Heart left ventricle (tissue), 16 donors: ENCODE measurements around the gene ZNF804A. TPM values are rescaled to one million over a fixed set of nuclear protein-coding genes. Genes with fewer than 3 reads are reported as not detected.
"Not testable (repeated sequence)": the region's sequence is repeated elsewhere in the genome, so short reads cannot be mapped to it uniquely, and the experiment has no call there.

Experiments
- ATAC-seq, 4 donors: fragments of 200-7000 bp; cut with Tn5 transposase; one replicate each; pipeline ENCODE4 v1.9.1; 2020 to 2022; ENCODE audit warnings: moderate library complexity in 4 of 4, mild to moderate bottlenecking in 3 of 4, moderate number of reproducible peaks in 1 of 4
- DNase-seq, 5 donors: peaks; one replicate each; pipeline ENCODE4 v3.0.0-alpha.2; 2020
- H3K27ac ChIP-seq, 12 donors: fragments of 200-600 bp; sonication (generic) in 4 of 12; one replicate each; pipeline versions ENCODE4 v1.5.0 to v1.8.0; 2016 to 2022; ENCODE audit warnings: mild to moderate bottlenecking in 2 of 12
- H3K27me3 ChIP-seq, 9 donors: fragments of 200-600 bp; sonication (generic) in 2 of 9; one replicate each; pipeline versions ENCODE4 v1.5.1 to v1.8.0; 2016 to 2022; ENCODE audit warnings: mild to moderate bottlenecking in 3 of 9
- H3K36me3 ChIP-seq, 9 donors: fragments of 200-600 bp; sonication (generic) in 2 of 9; one replicate each; pipeline versions ENCODE4 v1.5.0 to v1.8.0; 2018 to 2022; ENCODE audit warnings: mild to moderate bottlenecking in 2 of 9
- H3K4me1 ChIP-seq, 12 donors: fragments of 200-600 bp; sonication (generic) in 4 of 12; one replicate each; pipeline versions ENCODE4 v1.5.0 to v1.8.0; 2016 to 2022; ENCODE audit warnings: mild to moderate bottlenecking in 3 of 12
- H3K4me3 ChIP-seq, 12 donors: fragments of 200-600 bp; sonication (generic) in 4 of 12; one replicate each; pipeline versions ENCODE4 v1.5.0 to v1.8.0; 2017 to 2022; ENCODE audit warnings: mild to moderate bottlenecking in 9 of 12, moderate library complexity in 4 of 12
- H3K9me3 ChIP-seq, 12 donors: fragments of 200-600 bp; sonication (generic) in 4 of 12; one replicate each; pipeline versions ENCODE4 v1.5.0 to v1.8.0; 2016 to 2022; ENCODE audit warnings: mild to moderate bottlenecking in 1 of 12
- POLR2A ChIP-seq, 2 donors: fragments of 450-650 bp; IDR thresholded peaks; one replicate each; pipeline ENCODE4 v1.6.1; 2017; ENCODE audit warnings: antibody characterized with exemption in 2 of 2, mild to moderate bottlenecking in 2 of 2, moderate library complexity in 2 of 2
- WGBS, 4 donors: extraction: QIAGEN DNeasy Blood & Tissue Kit in 2 of 4; methylation state at CpG; one replicate each; pipeline versions ENCODE4 v1.1.5 to v1.1.7; 2013 to 2018; 5-methylcytosine and 5-hydroxymethylcytosine counted together
- intact Hi-C, 10 donors: fragments of 100-400 bp; cut with DNase I; formaldehyde crosslinking; loops; one replicate each; pipeline versions ENCODE4 v1.11.1 to v1.14.2; 2022
- polyA plus RNA-seq, 2 donors: library from polyadenylated mRNA; stranded (reverse); fragments of 200-250 nt; gene quantifications; one replicate each; pipeline ENCODE4 v1.2.3, GENCODE V29; 2013
- total RNA-seq, 9 donors: library from RNA; depleted of rRNA in 2 of 9; stranded (reverse); fragments of >200 nt in 2 of 9; fragmentation: NEBNext Ultra II Directional in 3 of 9; extraction: Animal tissue kit (Norgen Biotek cat#: 25700) in 3 of 9; gene quantifications; one replicate each; pipeline versions ENCODE4 v1.1.0 to v1.2.4, GENCODE V29; 2016 to 2023
- TF ChIP-seq, protein P1 (sequence below), 12 donors: fragments of 200-600 bp; sonication (generic) in 4 of 12; IDR thresholded peaks; one replicate each; pipeline versions ENCODE4 v1.5.0 to v1.8.0; 2018 to 2022; ENCODE audit warnings: antibody characterized with exemption in 12 of 12, mild to moderate bottlenecking in 5 of 12
- donor health status: ischemic (EF 13 %, LVEDD 7.1; RV severe dilation, severe dysfunction).
- donor health status: healthy with polysubstance abuse.
- donor health status: DM: no; HTN: yes; CAD: no.
- donor health status: DM: no; HTN: no; CAD: no.
- donor health status: ischemic (EF 25% LVEDD 6.9; RV normal size, moderate dysfunction).
- donor health status: ischemic (EF 25% LVEDD 5.7; RV mildly dilated, moderate dysfunction).
- donor health status: healthy.
- donor health status: DM: yes; HTN: yes; CAD: no.
- donor health status: ischemic (EF 35%, LVEDD 5.7; RV mildly dilated, moderate dysfunction).
- donor health status: nonischemic (EF 11% LVEDD 7.7; RV severe dilation, severe dysfunction).
- donor health status: DM: yes; HTN: yes; CAD: no.
- donor health status: PGD.
- donor health status: ischemic (EF 29% LVEDD 5.4; RV normal size, mild dysfunction).
- donor health status: nonischemic (EF 23%, LVEDD 6.1; RV moderate dilation, normal function).

Gene ZNF804A
- total and polyA plus RNA-seq, 11 donors, result 0.06 to 0.08 TPM; not detected in 9

DNA sequence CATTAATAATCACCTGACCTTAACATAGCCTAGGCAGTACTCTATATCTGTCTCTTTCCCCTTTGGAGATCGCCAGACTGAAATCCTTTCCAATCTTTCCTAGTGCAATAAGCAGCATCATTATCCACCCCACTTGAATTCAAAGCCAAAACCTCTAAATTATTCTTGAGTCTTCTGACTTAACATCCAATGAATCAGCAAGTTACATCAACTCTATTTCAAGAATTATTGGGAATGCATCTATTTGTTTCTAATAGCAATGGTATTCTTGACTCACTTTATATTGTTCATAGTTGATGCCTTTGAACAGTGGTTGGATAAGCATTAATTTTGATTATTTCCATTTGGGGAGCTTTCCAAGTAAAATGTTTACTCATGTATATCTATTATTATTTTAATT, 144.8 kb downstream of the ZNF804A start:
- no peaks in the 10 kb centered on the region for H3K27me3 ChIP-seq
- no peaks in the 10 kb centered on the region for H3K36me3 ChIP-seq
- ATAC-seq (no peak), DNase-seq (no peak)
- TF ChIP-seq POLR2A (IDR thresholded peaks at IDR 0.05), result no peak
- TF ChIP-seq, protein P1, sequence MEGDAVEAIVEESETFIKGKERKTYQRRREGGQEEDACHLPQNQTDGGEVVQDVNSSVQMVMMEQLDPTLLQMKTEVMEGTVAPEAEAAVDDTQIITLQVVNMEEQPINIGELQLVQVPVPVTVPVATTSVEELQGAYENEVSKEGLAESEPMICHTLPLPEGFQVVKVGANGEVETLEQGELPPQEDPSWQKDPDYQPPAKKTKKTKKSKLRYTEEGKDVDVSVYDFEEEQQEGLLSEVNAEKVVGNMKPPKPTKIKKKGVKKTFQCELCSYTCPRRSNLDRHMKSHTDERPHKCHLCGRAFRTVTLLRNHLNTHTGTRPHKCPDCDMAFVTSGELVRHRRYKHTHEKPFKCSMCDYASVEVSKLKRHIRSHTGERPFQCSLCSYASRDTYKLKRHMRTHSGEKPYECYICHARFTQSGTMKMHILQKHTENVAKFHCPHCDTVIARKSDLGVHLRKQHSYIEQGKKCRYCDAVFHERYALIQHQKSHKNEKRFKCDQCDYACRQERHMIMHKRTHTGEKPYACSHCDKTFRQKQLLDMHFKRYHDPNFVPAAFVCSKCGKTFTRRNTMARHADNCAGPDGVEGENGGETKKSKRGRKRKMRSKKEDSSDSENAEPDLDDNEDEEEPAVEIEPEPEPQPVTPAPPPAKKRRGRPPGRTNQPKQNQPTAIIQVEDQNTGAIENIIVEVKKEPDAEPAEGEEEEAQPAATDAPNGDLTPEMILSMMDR (IDR thresholded peaks at IDR 0.05), result no peak
- H3K4me3 ChIP-seq, result no peak overlapping the region
- H3K4me1 ChIP-seq, result no peaks in the 10 kb centered on the region
- 93 to 95% (median 94%) methylated on average over 1 of the region's 1 CpG for WGBS, 4 donors
- intact Hi-C loops, result no loop called here
- H3K9me3 ChIP-seq, result peaks cover 0 to 4% (median 0%) of the 10 kb centered on the region in 12 donors
- H3K27ac ChIP-seq, result no peak overlapping the region

DNA sequence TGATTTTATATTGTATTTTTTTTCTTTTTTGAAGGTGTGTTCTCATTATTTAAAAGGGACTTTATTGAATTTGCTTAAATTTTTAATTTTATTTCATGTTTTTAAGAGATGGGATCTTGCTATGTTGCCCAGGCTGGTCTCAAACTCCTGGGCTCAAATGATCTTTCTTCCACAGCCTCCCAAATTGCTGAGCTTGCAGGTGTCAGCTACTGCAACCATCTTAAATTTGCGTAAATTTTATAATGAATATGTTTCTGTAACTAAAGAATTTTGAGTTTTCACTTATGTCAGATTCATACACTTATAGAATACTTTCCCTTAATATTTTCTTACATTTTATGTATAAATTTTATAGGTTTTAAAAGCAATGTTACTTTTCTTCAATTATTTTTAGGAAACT, 157.8 kb downstream of the ZNF804A start:
- DNase-seq (no peak), ATAC-seq (no peak)
- no peak for TF ChIP-seq POLR2A (IDR thresholded peaks at IDR 0.05)
- TF ChIP-seq, protein P1 (IDR thresholded peaks at IDR 0.05), result no peak
- WGBS, 4 donors, result 86 to 96% (median 90%) methylated on average over 1 of the region's 1 CpG
- H3K27me3 ChIP-seq, result no peaks in the 10 kb centered on the region
- intact Hi-C loops, result no loop called here
- no peaks in the 10 kb centered on the region for H3K9me3 ChIP-seq
- H3K4me1 ChIP-seq, result no peaks in the 10 kb centered on the region
- H3K27ac ChIP-seq, result no peak overlapping the region
- no peaks in the 10 kb centered on the region for H3K36me3 ChIP-seq
- no peak overlapping the region for H3K4me3 ChIP-seq

DNA sequence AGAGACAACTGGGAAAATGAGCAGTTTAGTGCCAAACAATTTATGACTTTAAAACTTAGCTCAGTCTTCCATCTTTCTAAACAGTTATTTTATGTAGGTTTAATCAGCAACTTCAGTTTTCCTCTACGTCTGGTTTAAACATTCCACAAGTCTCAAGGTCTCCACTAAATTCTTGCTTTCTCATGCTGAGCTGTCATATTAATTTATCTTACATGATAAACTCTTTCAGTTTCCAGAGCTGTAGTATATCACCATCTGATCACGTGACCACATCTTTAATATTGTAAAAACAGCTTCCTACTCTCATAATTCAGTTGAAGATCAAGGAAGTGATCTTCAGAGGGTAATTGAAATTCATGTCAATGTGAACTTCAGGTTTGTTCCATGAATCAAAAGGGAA, 158.6 kb downstream of the ZNF804A start:
- no peaks in the 10 kb centered on the region for H3K27me3 ChIP-seq
- 35 to 51% (median 47%) methylated on average over 2 of the region's 2 CpGs for WGBS, 4 donors
- no peak overlapping the region for H3K4me3 ChIP-seq
- H3K9me3 ChIP-seq, result no peaks in the 10 kb centered on the region
- H3K27ac ChIP-seq, result no peak overlapping the region
- no peak for TF ChIP-seq POLR2A (IDR thresholded peaks at IDR 0.05)
- TF ChIP-seq, protein P1 (IDR thresholded peaks at IDR 0.05), result no peak
- H3K4me1 ChIP-seq, result no peaks in the 10 kb centered on the region
- intact Hi-C loops, result no loop called here
- no peak for DNase-seq
- no peak for ATAC-seq
- no peaks in the 10 kb centered on the region for H3K36me3 ChIP-seq

DNA sequence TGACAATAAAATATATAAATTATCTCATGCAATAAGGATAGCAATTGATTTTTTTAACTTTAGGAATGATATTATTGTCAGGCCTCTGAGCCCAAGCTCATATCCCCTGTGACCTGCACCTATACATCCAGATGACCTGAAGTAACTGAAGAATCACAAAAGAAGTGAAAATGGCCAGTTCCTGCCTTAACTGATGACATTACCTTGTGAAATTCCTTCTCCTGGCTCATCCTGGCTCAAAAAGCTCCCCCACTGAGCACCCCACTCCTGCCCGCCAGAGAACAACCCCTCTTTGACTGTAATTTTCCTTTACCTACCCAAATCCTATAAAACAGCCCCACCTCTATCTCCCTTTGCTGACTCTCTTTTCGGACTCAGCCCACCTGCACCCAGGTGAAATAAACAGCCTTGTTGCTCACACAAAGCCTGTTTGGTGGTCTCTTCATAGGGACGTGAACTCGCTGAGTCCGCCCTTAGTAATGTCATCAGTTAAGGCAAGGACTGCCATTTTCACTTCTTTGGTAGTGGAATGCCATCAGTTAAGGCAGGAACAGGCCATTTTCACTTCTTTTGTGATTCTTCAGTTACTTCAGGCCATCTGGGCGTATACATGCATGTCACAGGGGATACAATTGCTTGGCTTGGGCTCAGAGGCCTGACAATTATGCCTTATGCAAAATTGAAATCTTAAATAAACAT, 161.4 kb downstream of the ZNF804A start:
- ATAC-seq, intact Hi-C loops, H3K27me3 ChIP-seq, H3K4me3 ChIP-seq, H3K4me1 ChIP-seq, H3K36me3 ChIP-seq, DNase-seq, H3K9me3 ChIP-seq, H3K27ac ChIP-seq: not testable (repeated sequence)
- WGBS, 4 donors, result 84 to 85% (median 85%) methylated on average over 6 of the region's 6 CpGs

DNA sequence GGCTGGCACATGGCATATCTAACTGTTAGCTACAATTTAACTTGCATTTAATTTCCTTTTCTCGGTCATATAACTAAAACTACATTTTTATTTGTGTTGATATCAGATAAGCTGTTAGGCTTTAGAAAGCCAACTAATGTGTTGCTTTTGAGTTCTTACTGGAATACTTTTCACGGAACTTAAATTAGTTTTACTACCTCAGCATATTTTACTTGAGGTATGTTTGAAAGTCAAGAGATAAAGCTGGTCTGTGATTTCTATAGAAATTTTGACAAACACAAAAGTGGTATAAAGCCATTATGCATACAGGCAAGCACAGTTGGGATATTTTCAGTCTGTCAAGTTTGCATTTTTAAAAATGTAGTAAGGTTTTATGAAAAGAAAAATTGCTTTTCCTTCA, 162.6 kb downstream of the ZNF804A start:
- DNase-seq (no peak), ATAC-seq (no peak)
- no peak overlapping the region for H3K4me3 ChIP-seq
- no peaks in the 10 kb centered on the region for H3K27me3 ChIP-seq
- WGBS, 4 donors, result 84 to 93% (median 92%) methylated on average over 2 of the region's 2 CpGs
- no peak overlapping the region for H3K27ac ChIP-seq
- no peak for TF ChIP-seq POLR2A (IDR thresholded peaks at IDR 0.05)
- TF ChIP-seq, protein P1 (IDR thresholded peaks at IDR 0.05), result no peak
- no peaks in the 10 kb centered on the region for H3K36me3 ChIP-seq
- H3K4me1 ChIP-seq, result no peaks in the 10 kb centered on the region
- no peaks in the 10 kb centered on the region for H3K9me3 ChIP-seq
- intact Hi-C loops, result no loop called here
